Hematopoietic multipotent progenitor cell treated with erythropoietin and hydrocortisone succinate and interleukin-3 and kit ligand, for 8 days (in vitro differentiated cells): ENCODE data around the gene NEK2.
"Not testable (repeated sequence)": the region's sequence is repeated elsewhere in the genome, so short reads cannot be mapped to it uniquely, and the experiment has no call there.

ENCODE experiments used
- DNase-seq: peaks from one replicate; pipeline ENCODE4 v3.0.0-alpha.2; 2015

Gene NEK2

GRCh38 chr1:211648980-211649934, 26.2 kb downstream of the NEK2 start:
- DNase-seq = no peak

- no peak for DNase-seq
Observed at GRCh38 chr1:211648336-211648735, 27.1 kb downstream of the NEK2 start.

GRCh38 chr1:211647711-211648121, 27.7 kb downstream of the NEK2 start:
- DNase-seq = no peak

- no peak for DNase-seq
Observed at GRCh38 chr1:211646566-211646965, 28.9 kb downstream of the NEK2 start.

- DNase-seq = not testable (repeated sequence)
Observed at GRCh38 chr1:211645601-211646000, 29.8 kb downstream of the NEK2 start.

GRCh38 chr1:211644653-211645052, 30.8 kb downstream of the NEK2 start:
- no peak for DNase-seq

GRCh38 chr1:211643324-211644212, 31.9 kb downstream of the NEK2 start:
- DNase-seq = no peak

GRCh38 chr1:211642870-211643269, 32.6 kb downstream of the NEK2 start:
- no peak for DNase-seq

- DNase-seq = no peak
Observed at GRCh38 chr1:211641942-211642341, 33.5 kb downstream of the NEK2 start.

GRCh38 chr1:211641044-211641800, 34.2 kb downstream of the NEK2 start:
- no peak for DNase-seq

- no peak for DNase-seq
Observed at GRCh38 chr1:211640301-211640630, 35.2 kb downstream of the NEK2 start.

GRCh38 chr1:211639475-211640300, 35.7 kb downstream of the NEK2 start:
- DNase-seq = no peak

- no peak for DNase-seq
Observed at GRCh38 chr1:211638689-211639101, 36.7 kb downstream of the NEK2 start.

- no peak for DNase-seq
Observed at GRCh38 chr1:211638246-211638645, 37.2 kb downstream of the NEK2 start.

- DNase-seq = no peak
Observed at GRCh38 chr1:211637066-211637465, 38.4 kb downstream of the NEK2 start.

GRCh38 chr1:211636575-211637029, 38.8 kb downstream of the NEK2 start:
- DNase-seq = not testable (repeated sequence)

- no peak for DNase-seq
Observed at GRCh38 chr1:211635597-211636205, 39.7 kb downstream of the NEK2 start.

GRCh38 chr1:211634931-211635330, 40.5 kb downstream of the NEK2 start:
- no peak for DNase-seq

- no peak for DNase-seq
Observed at GRCh38 chr1:211634461-211634860, 41.0 kb downstream of the NEK2 start.

GRCh38 chr1:211633524-211633846, 41.9 kb downstream of the NEK2 start:
- no peak for DNase-seq

GRCh38 chr1:211632808-211633523, 42.5 kb downstream of the NEK2 start:
- DNase-seq = no peak
